H9 (cell line): ENCODE data around the gene CACNA1D. TPM values are rescaled to one million over a fixed set of nuclear protein-coding genes. Genes with fewer than 3 reads are reported as not detected.

Experiments
- DNase-seq: peaks from one replicate; pipeline ENCODE4 v3.0.0-alpha.2; 2017
- H2AFZ ChIP-seq: one replicate; pipeline ENCODE4 v1.6.1; 2013; ENCODE audit warnings: mild to moderate bottlenecking, low read length, control low read depth, moderate library complexity
- H2AK5ac ChIP-seq: 2 replicates; pipeline ENCODE4 v1.6.1; 2013; ENCODE audit warnings: low read length, control low read depth, mixed read lengths; ENCODE audit not compliant: insufficient read length
- H2BK120ac ChIP-seq: one replicate; pipeline ENCODE4 v1.6.1; 2013; ENCODE audit warnings: low read depth, mild to moderate bottlenecking, low read length, control low read depth, inconsistent platforms; ENCODE audit not compliant: poor library complexity, severe bottlenecking
- H2BK12ac ChIP-seq: 2 replicates; pipeline ENCODE4 v1.6.1; 2013; ENCODE audit warnings: low read length, control low read depth, mixed read lengths, low read depth; ENCODE audit not compliant: insufficient read length
- H2BK15ac ChIP-seq: 2 replicates; pipeline ENCODE4 v1.6.1; 2013; ENCODE audit warnings: low read depth, low read length, control low read depth
- H2BK20ac ChIP-seq: one replicate; pipeline ENCODE4 v1.6.1; 2013; ENCODE audit warnings: low read depth, mild to moderate bottlenecking, low read length, control low read depth, inconsistent platforms; ENCODE audit not compliant: poor library complexity, severe bottlenecking
- H2BK5ac ChIP-seq: 2 replicates; pipeline ENCODE4 v1.6.1; 2013; ENCODE audit warnings: low read length, control low read depth, mixed read lengths; ENCODE audit not compliant: insufficient read length
- H3K14ac ChIP-seq: 2 replicates; pipeline ENCODE4 v1.6.1; 2013; ENCODE audit warnings: low read length, control low read depth; ENCODE audit not compliant: insufficient read depth
- H3K18ac ChIP-seq: 2 replicates; pipeline ENCODE4 v1.6.1; 2013; ENCODE audit warnings: low read depth, mild to moderate bottlenecking, mixed read lengths, low read length, control low read depth; ENCODE audit not compliant: insufficient read length
- H3K23ac ChIP-seq: 2 replicates; pipeline ENCODE4 v1.6.1; 2013; ENCODE audit warnings: low read length, control low read depth, mixed read lengths, low read depth; ENCODE audit not compliant: insufficient read length
- H3K23me2 ChIP-seq: 2 replicates; pipeline ENCODE4 v1.6.1; 2013; ENCODE audit warnings: low read depth, mild to moderate bottlenecking, mixed read lengths, low read length, control low read depth; ENCODE audit not compliant: insufficient read length, poor library complexity, severe bottlenecking
- H3K27ac ChIP-seq: 2 replicates; pipeline ENCODE4 v1.5.1; 2013; ENCODE audit warnings: low read length, control low read depth, mixed read lengths, low read depth; ENCODE audit not compliant: insufficient read length
- H3K27me3 ChIP-seq: 2 replicates; pipeline ENCODE4 v1.6.1; 2013; ENCODE audit warnings: low read length, control low read depth, inconsistent platforms; ENCODE audit not compliant: insufficient read depth
- H3K4ac ChIP-seq: 2 replicates; pipeline ENCODE4 v1.6.1; 2013; ENCODE audit warnings: low read depth, mild to moderate bottlenecking, control low read depth, inconsistent platforms, low read length, moderate library complexity
- H3K4me1 ChIP-seq: 2 replicates; pipeline ENCODE4 v1.6.1; 2013; ENCODE audit warnings: low read length, control low read depth, inconsistent platforms; ENCODE audit not compliant: insufficient read depth
- H3K4me2 ChIP-seq: 2 replicates; pipeline ENCODE4 v1.6.1; 2013; ENCODE audit warnings: low read length, control low read depth, mixed read lengths; ENCODE audit not compliant: insufficient read length, insufficient read depth
- H3K56ac ChIP-seq: 2 replicates; pipeline ENCODE4 v1.6.1; 2013; ENCODE audit warnings: low read depth, mild to moderate bottlenecking, mixed read lengths, low read length, control low read depth; ENCODE audit not compliant: insufficient read length
- H3K79me1 ChIP-seq: 2 replicates; pipeline ENCODE4 v1.6.1; 2013; ENCODE audit warnings: low read depth, mild to moderate bottlenecking, moderate library complexity, low read length, control low read depth, inconsistent platforms; ENCODE audit not compliant: insufficient read depth, poor library complexity, severe bottlenecking
- H3K79me2 ChIP-seq: 2 replicates; pipeline ENCODE4 v1.6.1; 2013; ENCODE audit warnings: low read length, control low read depth, inconsistent platforms; ENCODE audit not compliant: insufficient read depth
- H3K9ac ChIP-seq: 2 replicates; pipeline ENCODE4 v1.6.1; 2013; ENCODE audit warnings: low read length, control low read depth, mixed read lengths; ENCODE audit not compliant: insufficient read length; ENCODE audit errors: extremely low read depth
- H3K9me3 ChIP-seq: one replicate; pipeline ENCODE4 v1.6.1; 2013; ENCODE audit warnings: low read depth, low read length, inconsistent platforms; ENCODE audit not compliant: control insufficient read depth
- H3T11ph ChIP-seq: one replicate; pipeline ENCODE4 v1.6.1; 2013; ENCODE audit warnings: mild to moderate bottlenecking, low read length, control low read depth, inconsistent platforms
- H4K20me1 ChIP-seq: one replicate; pipeline ENCODE4 v1.6.1; 2013; ENCODE audit not compliant: control insufficient read depth, insufficient read length, insufficient read depth
- H4K5ac ChIP-seq: 2 replicates; pipeline ENCODE4 v1.6.1; 2013; ENCODE audit warnings: low read depth, mild to moderate bottlenecking, mixed read lengths, low read length, control low read depth; ENCODE audit not compliant: insufficient read length
- H4K8ac ChIP-seq: replicated peaks from 2 replicates; pipeline ENCODE4 v1.6.1; 2013; ENCODE audit warnings: low read length, control low read depth, mixed read lengths, low read depth; ENCODE audit not compliant: insufficient read length
- H4K91ac ChIP-seq: 2 replicates; pipeline ENCODE4 v1.6.1; 2013; ENCODE audit warnings: low read depth, mild to moderate bottlenecking, moderate library complexity, mixed read lengths, low read length, control low read depth; ENCODE audit not compliant: insufficient read length
- H3K27ac Mint-ChIP-seq, 3 experiments: 2 replicates in 2 of 3; 3 replicates in 1 of 3; pipeline ENCODE4 v1.8.0; 2020 to 2021; ENCODE audit warnings: mixed read lengths in 3 of 3, mild to moderate bottlenecking in 1 of 3, moderate library complexity in 1 of 3
- H3K27me3 Mint-ChIP-seq: 2 replicates; pipeline ENCODE4 v1.8.0; 2021; ENCODE audit warnings: low read depth, mild to moderate bottlenecking, moderate library complexity, mixed read lengths
- H3K36me3 Mint-ChIP-seq, 3 experiments: 2 replicates in 2 of 3; 3 replicates in 1 of 3; pipeline ENCODE4 v1.8.0; 2020 to 2021; ENCODE audit warnings: low read depth in 3 of 3, mixed read lengths in 3 of 3; ENCODE audit not compliant: insufficient read depth in 1 of 3
- H3K4me1 Mint-ChIP-seq, 2 experiments: 2 replicates each; pipeline ENCODE4 v1.8.0; 2020; ENCODE audit warnings: mixed read lengths in 2 of 2
- H3K4me3 Mint-ChIP-seq, 2 experiments: 2 replicates in 1 of 2; 3 replicates in 1 of 2; pipeline ENCODE4 v1.8.0; 2020 to 2021; ENCODE audit warnings: mild to moderate bottlenecking in 2 of 2, mixed read lengths in 2 of 2, moderate library complexity in 1 of 2
- H3K9me3 Mint-ChIP-seq, 2 experiments: 2 replicates in 1 of 2; 3 replicates in 1 of 2; pipeline ENCODE4 v1.8.0; 2020; ENCODE audit warnings: mild to moderate bottlenecking in 2 of 2, mixed read lengths in 2 of 2, moderate library complexity in 1 of 2
- CTCF ChIP-seq: fragments of 200-600 bp; sonication (generic); conservative IDR thresholded peaks from 3 replicates; pipeline ENCODE4 v1.8.0; 2021; ENCODE audit warnings: antibody characterized with exemption, mild to moderate bottlenecking
- WGBS: extraction: QIAGEN DNeasy Blood & Tissue Kit; methylation state at CpG from one replicate; pipeline ENCODE4 v1.1.7; 2013; ENCODE audit warnings: missing lambda C conversion rate, low lambda C conversion rate, mixed read lengths; ENCODE audit not compliant: insufficient read length; ENCODE audit errors: extremely low coverage; 5-methylcytosine and 5-hydroxymethylcytosine counted together
- total RNA-seq: library from RNA; stranded (reverse); gene quantifications from 2 replicates; pipeline ENCODE4 v1.2.1, GENCODE V29; 2021

The CACNA1D gene
- total RNA-seq, 1 experiment from 2014 or later: 3.5 TPM

GRCh38 chr3:53599771-53600170, 105.4 kb downstream of the CACNA1D start:
- Histone ChIP-seq H2BK120ac (no peak overlapping the region), H2AK5ac (no peak overlapping the region), H4K8ac (no peak overlapping the region), H3K18ac (no peak overlapping the region), H3K14ac (no peak overlapping the region), H4K20me1 (no peaks in the 10 kb centered on the region), H4K91ac (no peak overlapping the region), H2BK5ac (no peak overlapping the region), H3K4ac (no peak overlapping the region), H2AFZ (no peak overlapping the region), H3K56ac (no peak overlapping the region), H3K4me1 (no peaks in the 10 kb centered on the region), H3K23me2 (no peaks in the 10 kb centered on the region), H3K27me3 (no peaks in the 10 kb centered on the region), H4K5ac (no peak overlapping the region), H3K23ac (no peak overlapping the region), H3K79me1 (no peaks in the 10 kb centered on the region), H2BK12ac (no peak overlapping the region), H3K79me2 (no peaks in the 10 kb centered on the region), H3T11ph (no peak overlapping the region), H2BK20ac (no peak overlapping the region), H3K4me2 (no peak overlapping the region), H2BK15ac (no peak overlapping the region), H3K9me3 (no peaks in the 10 kb centered on the region), H3K9ac (no peak overlapping the region), H3K27ac (no peak overlapping the region)
- H3K27me3 Mint-ChIP-seq: no peaks in the 10 kb centered on the region
- WGBS: no CpG with 5 or more reads among the region's 2 CpGs
- H3K4me1 Mint-ChIP-seq: no peaks in the 10 kb centered on the region
- TF ChIP-seq CTCF: no peak
- H3K36me3 Mint-ChIP-seq: no peaks in the 10 kb centered on the region
- H3K4me3 Mint-ChIP-seq: no peak overlapping the region
- no peak overlapping the region for H3K27ac Mint-ChIP-seq
- no peak for DNase-seq
- H3K9me3 Mint-ChIP-seq: 0 out of 5 replicates have a peak, but pooled peaks cover 0 to 3% of the 10 kb centered on the region in 2 experiments
